ENCODE data around the gene MYO10.
"Not testable (repeated sequence)": the region's sequence is repeated elsewhere in the genome, so short reads cannot be mapped to it uniquely, and the experiment has no call there.

Gene MYO10

DNA sequence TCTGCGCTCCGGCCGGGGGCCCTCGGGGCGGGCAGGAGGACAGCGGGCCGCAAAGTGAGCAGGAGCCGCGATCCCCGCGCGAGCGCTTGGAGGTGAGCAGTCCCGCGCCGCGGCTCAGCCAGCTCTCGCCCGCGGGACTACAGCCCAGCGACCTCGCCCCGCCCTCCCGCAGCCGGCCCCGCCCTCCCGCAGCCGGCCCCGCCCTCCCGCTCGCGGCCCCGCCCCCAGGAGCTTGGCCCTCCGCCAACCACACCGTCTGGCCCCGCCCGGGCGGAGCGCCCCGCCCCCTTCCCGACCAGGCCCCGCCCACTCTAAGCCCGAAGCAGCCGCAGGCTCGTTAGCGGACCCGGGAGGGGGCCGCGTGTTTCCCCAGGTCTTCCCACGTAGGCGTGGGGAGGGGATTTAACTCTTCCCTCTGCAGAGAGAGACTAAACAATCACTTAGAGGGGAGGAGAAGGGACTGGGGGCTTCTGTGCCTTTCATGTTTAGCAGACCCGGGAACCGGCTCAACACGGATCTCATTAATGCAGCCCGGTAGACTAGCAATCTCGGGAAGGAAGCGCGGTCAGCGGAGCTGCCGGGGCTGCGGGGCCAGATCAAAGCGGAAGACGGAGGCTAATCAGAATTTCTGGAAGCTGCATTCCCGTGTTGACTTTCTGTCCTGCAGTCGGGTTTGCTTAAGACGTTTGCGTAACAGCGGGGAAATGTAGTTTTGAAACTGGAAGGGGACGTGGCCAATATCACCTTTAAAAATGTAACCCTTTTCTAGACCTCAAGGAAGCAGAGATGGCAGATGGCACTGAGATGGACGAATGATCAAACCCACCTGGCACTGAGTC, at the start of gene MYO10:
TSS of gene MYO10 (minus strand) at position 139 of the 839 bp plus-strand sequence. CDS start 480 bp downstream, outside the sequence.
- peak within 1 kb of the TSS; percentile 84 for H3K4me3 ChIP-seq (ENCODE audit: low read depth, low read length)

- not testable (repeated sequence) for H3K4me3 ChIP-seq (ENCODE audit: low read depth, low read length)
These were observed 49.2 kb upstream of the MYO10 start for GRCh38 chr5:16985304-16985703.

DNA sequence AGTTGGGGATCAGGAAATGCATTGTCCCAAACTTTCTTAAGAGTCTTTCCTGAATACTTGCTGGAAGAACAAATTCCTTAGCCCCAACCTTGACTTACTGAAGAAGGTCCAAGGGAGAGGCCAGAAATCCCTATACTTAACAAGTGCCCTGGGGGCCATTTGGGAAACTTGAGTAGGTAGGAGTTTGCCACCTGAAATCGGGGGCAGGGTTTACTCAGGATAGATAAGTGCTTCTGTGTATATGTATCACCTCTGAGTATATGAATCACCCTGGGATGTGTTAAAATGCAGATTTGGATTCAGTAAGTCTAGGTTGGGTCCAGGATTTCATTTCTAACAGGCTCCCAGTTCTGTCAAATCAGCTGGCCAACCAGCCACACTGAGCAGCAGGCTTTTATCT, 47.9 kb upstream of the MYO10 start:
- no peak overlapping the region for H3K4me3 ChIP-seq (ENCODE audit: low read depth, low read length)

- no peak overlapping the region for H3K4me3 ChIP-seq (ENCODE audit: low read depth, low read length)
These were observed 47.0 kb upstream of the MYO10 start for GRCh38 chr5:16983022-16983639.

GRCh38 chr5:16981700-16982099, 45.6 kb upstream of the MYO10 start:
- H3K4me3 ChIP-seq (ENCODE audit: low read depth, low read length) = no peak overlapping the region

- no peak overlapping the region for H3K4me3 ChIP-seq (ENCODE audit: low read depth, low read length)
These were observed 44.9 kb upstream of the MYO10 start for GRCh38 chr5:16980983-16981382.

- H3K4me3 ChIP-seq (ENCODE audit: low read depth, low read length) = no peak overlapping the region
These were observed 42.2 kb upstream of the MYO10 start for GRCh38 chr5:16978296-16978695.

- no peak overlapping the region for H3K4me3 ChIP-seq (ENCODE audit: low read depth, low read length)
These were observed 40.5 kb upstream of the MYO10 start for GRCh38 chr5:16976625-16977008.

DNA sequence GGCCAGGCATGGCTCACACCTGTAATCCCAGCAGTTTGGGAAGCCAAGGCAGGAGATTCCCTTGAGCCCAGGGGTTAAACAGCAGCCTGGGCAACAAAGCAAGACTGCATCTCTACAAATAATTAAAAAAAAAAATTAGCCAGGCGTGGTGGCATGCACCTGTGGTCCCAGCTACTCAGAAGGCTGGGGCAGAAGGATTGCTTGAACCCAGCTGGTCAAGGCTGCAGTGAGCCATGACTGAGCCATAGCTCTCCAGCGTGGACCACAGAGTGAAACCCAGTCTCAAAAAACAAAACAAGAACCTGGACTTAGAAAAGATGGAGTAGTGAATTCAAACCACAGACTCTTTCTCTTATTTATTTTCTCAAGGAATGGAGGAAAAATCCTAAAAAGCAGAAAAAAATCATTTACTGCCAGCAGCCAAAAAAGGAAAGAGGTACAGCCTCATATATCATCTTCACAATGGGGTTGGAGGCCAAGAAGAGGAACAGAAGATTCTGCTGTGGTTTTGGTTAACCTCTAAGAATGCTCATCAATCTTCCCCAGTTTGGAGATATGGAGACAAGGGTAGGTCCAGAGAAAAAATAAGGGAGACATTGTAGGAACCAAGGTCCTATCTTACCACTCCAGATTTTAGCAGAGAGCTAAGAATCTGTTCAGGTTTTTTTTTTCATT, 40.0 kb upstream of the MYO10 start:
- H3K4me3 ChIP-seq (ENCODE audit: low read depth, low read length) = no peak overlapping the region

DNA sequence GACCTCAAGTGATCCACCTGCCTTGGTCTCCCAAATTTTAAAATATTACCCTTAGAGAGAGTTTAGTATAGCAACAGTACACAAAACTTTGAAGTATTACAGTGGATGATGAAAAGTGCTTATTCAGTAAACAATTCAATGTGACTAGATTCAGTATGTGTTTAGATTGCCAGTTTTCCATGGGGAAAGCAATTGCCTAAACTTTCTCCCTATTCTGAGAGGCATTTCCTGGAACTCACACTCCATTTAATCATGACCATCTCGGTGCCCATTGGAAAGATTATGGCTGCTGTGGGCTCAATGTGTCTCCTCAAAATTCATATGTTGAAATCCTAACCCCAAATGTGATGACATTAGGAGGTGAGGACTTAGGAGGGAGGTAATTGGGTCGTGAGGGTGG, 38.9 kb upstream of the MYO10 start:
- H3K4me3 ChIP-seq (ENCODE audit: low read depth, low read length) = no peak overlapping the region

DNA sequence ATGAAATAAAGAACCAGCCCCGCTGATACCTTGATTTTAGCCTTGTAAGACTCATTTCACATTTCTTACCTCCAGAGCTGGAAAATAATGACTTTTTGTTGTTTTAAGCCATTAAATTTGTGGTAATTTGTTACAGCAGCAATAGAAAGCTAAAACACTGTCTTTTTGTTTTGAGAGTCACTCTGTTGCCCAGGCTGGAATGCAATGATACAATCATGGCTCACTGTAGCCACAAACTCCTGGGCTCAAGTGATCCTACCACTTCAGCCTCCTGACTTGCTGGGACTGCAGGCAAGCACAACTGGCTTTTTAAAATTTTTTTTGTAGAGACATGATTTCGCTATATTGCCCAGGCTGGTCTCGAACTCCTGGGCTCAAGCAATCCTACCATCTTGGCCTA, 34.7 kb upstream of the MYO10 start:
- H3K4me3 ChIP-seq (ENCODE audit: low read depth, low read length) = no peak overlapping the region

DNA sequence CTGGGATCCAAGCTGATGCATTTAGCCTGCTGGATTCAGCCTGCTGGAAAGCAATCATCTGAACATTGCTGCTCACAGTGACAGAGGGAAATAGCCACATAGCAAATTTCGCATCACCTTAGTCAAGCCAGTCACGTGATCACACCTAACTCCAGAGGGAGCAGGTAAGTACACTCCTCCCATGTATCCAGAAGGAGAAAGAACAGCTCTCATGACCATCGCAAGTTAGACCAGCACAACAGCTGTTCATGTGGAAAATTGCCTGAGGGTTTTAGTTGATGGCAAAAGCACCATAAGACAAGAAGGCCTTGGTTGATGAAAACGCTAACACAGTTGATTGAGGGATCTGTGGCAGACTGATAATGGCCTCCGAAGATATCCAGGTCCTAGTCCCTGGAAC, 34.2 kb upstream of the MYO10 start:
- H3K4me3 ChIP-seq (ENCODE audit: low read depth, low read length) = no peak overlapping the region

- H3K4me3 ChIP-seq (ENCODE audit: low read depth, low read length) = no peak overlapping the region
These were observed 29.5 kb upstream of the MYO10 start for GRCh38 chr5:16965581-16965980.

- no peak overlapping the region for H3K4me3 ChIP-seq (ENCODE audit: low read depth, low read length)
These were observed 27.7 kb upstream of the MYO10 start for GRCh38 chr5:16963821-16964220.

GRCh38 chr5:16961131-16961530, 25.0 kb upstream of the MYO10 start:
- H3K4me3 ChIP-seq (ENCODE audit: low read depth, low read length) = no peak overlapping the region

- H3K4me3 ChIP-seq (ENCODE audit: low read depth, low read length) = no peak overlapping the region
These were observed 21.5 kb upstream of the MYO10 start for GRCh38 chr5:16957304-16958196.

DNA sequence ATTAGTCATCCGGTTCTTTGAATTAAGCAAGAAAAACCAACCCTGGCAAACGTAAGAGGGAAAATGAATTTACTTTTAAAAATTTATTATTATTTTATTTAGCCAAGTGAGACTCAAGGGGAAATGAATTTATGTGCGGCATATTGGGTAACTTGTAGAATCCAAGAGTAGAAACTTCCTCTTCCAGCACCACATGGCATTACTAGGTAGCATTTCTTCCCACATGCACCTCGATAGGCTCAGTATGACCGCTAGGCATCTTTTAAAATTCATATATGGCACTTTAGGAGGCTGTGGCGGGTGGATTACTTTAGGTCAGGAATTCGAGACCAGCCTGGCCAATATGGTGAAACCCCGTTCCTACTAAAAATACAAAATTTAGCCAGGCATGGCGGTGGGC, 17.6 kb upstream of the MYO10 start:
- no peak overlapping the region for H3K4me3 ChIP-seq (ENCODE audit: low read depth, low read length)

GRCh38 chr5:16952968-16953671, 17.0 kb upstream of the MYO10 start:
- no peak overlapping the region for H3K4me3 ChIP-seq (ENCODE audit: low read depth, low read length)

DNA sequence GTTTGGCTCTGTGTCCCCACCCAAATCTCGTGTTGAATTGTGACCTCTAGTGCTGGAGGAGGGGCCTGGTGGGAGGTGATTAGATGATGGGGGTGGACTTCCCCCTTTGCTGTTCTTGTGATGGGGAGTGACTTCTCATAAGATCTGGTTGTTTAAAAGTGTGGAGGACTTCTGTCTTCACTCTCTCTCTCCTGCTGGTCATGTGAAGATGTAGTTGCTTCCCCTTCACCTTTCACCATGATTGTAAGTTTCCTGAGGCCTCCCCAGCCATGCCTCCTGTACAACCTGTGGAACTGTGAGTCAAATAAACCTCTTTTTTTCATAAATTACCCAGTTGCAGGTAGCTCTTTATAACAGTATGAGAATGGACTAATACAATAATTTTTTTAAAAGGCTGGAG, 10.6 kb upstream of the MYO10 start:
- no peak overlapping the region for H3K4me3 ChIP-seq (ENCODE audit: low read depth, low read length)

DNA sequence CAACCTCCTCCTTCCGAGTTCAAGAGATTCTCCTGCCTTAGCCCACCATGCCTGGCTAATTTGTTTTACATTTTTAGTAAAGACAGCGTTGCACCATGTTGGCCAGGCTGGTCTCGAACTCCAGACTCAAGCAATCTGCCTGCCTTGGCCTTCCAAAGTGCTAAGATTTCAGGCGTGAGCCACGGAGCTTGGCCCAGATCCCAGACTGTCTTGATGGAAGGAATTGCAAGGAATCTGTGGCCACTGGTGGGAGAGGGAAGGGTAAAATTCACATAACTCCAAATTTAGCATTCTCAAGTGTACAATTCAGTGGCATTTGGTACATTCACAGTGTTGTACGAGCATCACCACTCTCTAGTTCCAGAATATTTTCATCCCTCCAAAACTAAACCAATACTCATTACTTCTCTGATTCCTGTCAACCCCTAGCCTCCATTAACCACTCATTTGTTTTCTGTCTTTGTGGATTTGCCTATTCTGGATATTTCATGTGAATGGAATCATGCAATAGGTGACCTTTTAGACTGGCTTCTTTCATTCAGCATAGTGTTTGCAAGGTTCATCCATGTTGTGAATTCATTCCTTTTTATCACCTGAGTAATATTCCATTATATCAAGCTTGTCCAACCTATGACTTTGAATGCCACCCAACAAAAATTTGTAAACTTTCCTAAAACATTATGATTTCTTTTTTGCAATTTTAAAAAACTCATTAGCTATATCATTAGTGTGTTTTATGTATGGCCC, 8.9 kb upstream of the MYO10 start:
- H3K4me3 ChIP-seq (ENCODE audit: low read depth, low read length) = no peak overlapping the region
